H9 (cell line): Measurements from ENCODE around the gene KIF22. TPM values are rescaled to one million over a fixed set of nuclear protein-coding genes. Genes with fewer than 3 reads are reported as not detected.

Source experiments
- DNase-seq: peaks from one replicate; pipeline ENCODE4 v3.0.0-alpha.2; 2017
- H2AFZ ChIP-seq: one replicate; pipeline ENCODE4 v1.6.1; 2013; ENCODE audit warnings: mild to moderate bottlenecking, low read length, control low read depth, moderate library complexity
- H2AK5ac ChIP-seq: 2 replicates; pipeline ENCODE4 v1.6.1; 2013; ENCODE audit warnings: low read length, control low read depth, mixed read lengths; ENCODE audit not compliant: insufficient read length
- H2BK120ac ChIP-seq: one replicate; pipeline ENCODE4 v1.6.1; 2013; ENCODE audit warnings: low read depth, mild to moderate bottlenecking, low read length, control low read depth, inconsistent platforms; ENCODE audit not compliant: poor library complexity, severe bottlenecking
- H2BK12ac ChIP-seq: 2 replicates; pipeline ENCODE4 v1.6.1; 2013; ENCODE audit warnings: low read length, control low read depth, mixed read lengths, low read depth; ENCODE audit not compliant: insufficient read length
- H2BK15ac ChIP-seq: 2 replicates; pipeline ENCODE4 v1.6.1; 2013; ENCODE audit warnings: low read depth, low read length, control low read depth
- H2BK20ac ChIP-seq: one replicate; pipeline ENCODE4 v1.6.1; 2013; ENCODE audit warnings: low read depth, mild to moderate bottlenecking, low read length, control low read depth, inconsistent platforms; ENCODE audit not compliant: poor library complexity, severe bottlenecking
- H2BK5ac ChIP-seq: 2 replicates; pipeline ENCODE4 v1.6.1; 2013; ENCODE audit warnings: low read length, control low read depth, mixed read lengths; ENCODE audit not compliant: insufficient read length
- H3K14ac ChIP-seq: 2 replicates; pipeline ENCODE4 v1.6.1; 2013; ENCODE audit warnings: low read length, control low read depth; ENCODE audit not compliant: insufficient read depth
- H3K18ac ChIP-seq: 2 replicates; pipeline ENCODE4 v1.6.1; 2013; ENCODE audit warnings: low read depth, mild to moderate bottlenecking, mixed read lengths, low read length, control low read depth; ENCODE audit not compliant: insufficient read length
- H3K23ac ChIP-seq: 2 replicates; pipeline ENCODE4 v1.6.1; 2013; ENCODE audit warnings: low read length, control low read depth, mixed read lengths, low read depth; ENCODE audit not compliant: insufficient read length
- H3K23me2 ChIP-seq: 2 replicates; pipeline ENCODE4 v1.6.1; 2013; ENCODE audit warnings: low read depth, mild to moderate bottlenecking, mixed read lengths, low read length, control low read depth; ENCODE audit not compliant: insufficient read length, poor library complexity, severe bottlenecking
- H3K27ac ChIP-seq: 2 replicates; pipeline ENCODE4 v1.5.1; 2013; ENCODE audit warnings: low read length, control low read depth, mixed read lengths, low read depth; ENCODE audit not compliant: insufficient read length
- H3K27me3 ChIP-seq: 2 replicates; pipeline ENCODE4 v1.6.1; 2013; ENCODE audit warnings: low read length, control low read depth, inconsistent platforms; ENCODE audit not compliant: insufficient read depth
- H3K4ac ChIP-seq: 2 replicates; pipeline ENCODE4 v1.6.1; 2013; ENCODE audit warnings: low read depth, mild to moderate bottlenecking, control low read depth, inconsistent platforms, low read length, moderate library complexity
- H3K4me1 ChIP-seq: 2 replicates; pipeline ENCODE4 v1.6.1; 2013; ENCODE audit warnings: low read length, control low read depth, inconsistent platforms; ENCODE audit not compliant: insufficient read depth
- H3K4me2 ChIP-seq: 2 replicates; pipeline ENCODE4 v1.6.1; 2013; ENCODE audit warnings: low read length, control low read depth, mixed read lengths; ENCODE audit not compliant: insufficient read length, insufficient read depth
- H3K56ac ChIP-seq: 2 replicates; pipeline ENCODE4 v1.6.1; 2013; ENCODE audit warnings: low read depth, mild to moderate bottlenecking, mixed read lengths, low read length, control low read depth; ENCODE audit not compliant: insufficient read length
- H3K79me1 ChIP-seq: 2 replicates; pipeline ENCODE4 v1.6.1; 2013; ENCODE audit warnings: low read depth, mild to moderate bottlenecking, moderate library complexity, low read length, control low read depth, inconsistent platforms; ENCODE audit not compliant: insufficient read depth, poor library complexity, severe bottlenecking
- H3K79me2 ChIP-seq: 2 replicates; pipeline ENCODE4 v1.6.1; 2013; ENCODE audit warnings: low read length, control low read depth, inconsistent platforms; ENCODE audit not compliant: insufficient read depth
- H3K9ac ChIP-seq: 2 replicates; pipeline ENCODE4 v1.6.1; 2013; ENCODE audit warnings: low read length, control low read depth, mixed read lengths; ENCODE audit not compliant: insufficient read length; ENCODE audit errors: extremely low read depth
- H3K9me3 ChIP-seq: one replicate; pipeline ENCODE4 v1.6.1; 2013; ENCODE audit warnings: low read depth, low read length, inconsistent platforms; ENCODE audit not compliant: control insufficient read depth
- H3T11ph ChIP-seq: one replicate; pipeline ENCODE4 v1.6.1; 2013; ENCODE audit warnings: mild to moderate bottlenecking, low read length, control low read depth, inconsistent platforms
- H4K20me1 ChIP-seq: one replicate; pipeline ENCODE4 v1.6.1; 2013; ENCODE audit not compliant: control insufficient read depth, insufficient read length, insufficient read depth
- H4K5ac ChIP-seq: 2 replicates; pipeline ENCODE4 v1.6.1; 2013; ENCODE audit warnings: low read depth, mild to moderate bottlenecking, mixed read lengths, low read length, control low read depth; ENCODE audit not compliant: insufficient read length
- H4K8ac ChIP-seq: replicated peaks from 2 replicates; pipeline ENCODE4 v1.6.1; 2013; ENCODE audit warnings: low read length, control low read depth, mixed read lengths, low read depth; ENCODE audit not compliant: insufficient read length
- H4K91ac ChIP-seq: 2 replicates; pipeline ENCODE4 v1.6.1; 2013; ENCODE audit warnings: low read depth, mild to moderate bottlenecking, moderate library complexity, mixed read lengths, low read length, control low read depth; ENCODE audit not compliant: insufficient read length
- H3K27ac Mint-ChIP-seq, 3 experiments: 2 replicates in 2 of 3; 3 replicates in 1 of 3; pipeline ENCODE4 v1.8.0; 2020 to 2021; ENCODE audit warnings: mixed read lengths in 3 of 3, mild to moderate bottlenecking in 1 of 3, moderate library complexity in 1 of 3
- H3K27me3 Mint-ChIP-seq: 2 replicates; pipeline ENCODE4 v1.8.0; 2021; ENCODE audit warnings: low read depth, mild to moderate bottlenecking, moderate library complexity, mixed read lengths
- H3K36me3 Mint-ChIP-seq, 3 experiments: 2 replicates in 2 of 3; 3 replicates in 1 of 3; pipeline ENCODE4 v1.8.0; 2020 to 2021; ENCODE audit warnings: low read depth in 3 of 3, mixed read lengths in 3 of 3; ENCODE audit not compliant: insufficient read depth in 1 of 3
- H3K4me1 Mint-ChIP-seq, 2 experiments: 2 replicates each; pipeline ENCODE4 v1.8.0; 2020; ENCODE audit warnings: mixed read lengths in 2 of 2
- H3K4me3 Mint-ChIP-seq, 2 experiments: 2 replicates in 1 of 2; 3 replicates in 1 of 2; pipeline ENCODE4 v1.8.0; 2020 to 2021; ENCODE audit warnings: mild to moderate bottlenecking in 2 of 2, mixed read lengths in 2 of 2, moderate library complexity in 1 of 2
- H3K9me3 Mint-ChIP-seq, 2 experiments: 2 replicates in 1 of 2; 3 replicates in 1 of 2; pipeline ENCODE4 v1.8.0; 2020; ENCODE audit warnings: mild to moderate bottlenecking in 2 of 2, mixed read lengths in 2 of 2, moderate library complexity in 1 of 2
- CTCF ChIP-seq: fragments of 200-600 bp; sonication (generic); conservative IDR thresholded peaks from 3 replicates; pipeline ENCODE4 v1.8.0; 2021; ENCODE audit warnings: antibody characterized with exemption, mild to moderate bottlenecking
- WGBS: extraction: QIAGEN DNeasy Blood & Tissue Kit; methylation state at CpG from one replicate; pipeline ENCODE4 v1.1.7; 2013; ENCODE audit warnings: missing lambda C conversion rate, low lambda C conversion rate, mixed read lengths; ENCODE audit not compliant: insufficient read length; ENCODE audit errors: extremely low coverage; 5-methylcytosine and 5-hydroxymethylcytosine counted together
- total RNA-seq: library from RNA; stranded (reverse); gene quantifications from 2 replicates; pipeline ENCODE4 v1.2.1, GENCODE V29; 2021

The KIF22 gene
- total RNA-seq, 1 experiment from 2014 or later: 151 TPM

- Histone ChIP-seq H4K20me1 (no peaks in the 10 kb centered on the region), H3T11ph (no peak overlapping the region), H2AFZ (no peak overlapping the region), H3K4ac (no peak overlapping the region), H3K4me1 (peaks cover 6% of the 10 kb centered on the region; the same call in 1 of the 2 replicates), H3K23ac (no peak overlapping the region), H2AK5ac (no peak overlapping the region), H3K79me2 (no peaks in the 10 kb centered on the region; the same call in 1 of the 2 replicates), H2BK120ac (no peak overlapping the region), H2BK5ac (no peak overlapping the region), H2BK12ac (no peak overlapping the region), H3K79me1 (no peaks in the 10 kb centered on the region), H3K9me3 (no peaks in the 10 kb centered on the region), H4K91ac (no peak overlapping the region), H3K27ac (no peak overlapping the region), H4K5ac (no peak overlapping the region), H3K9ac (peak overlapping the region; percentile 2), H4K8ac (no peak overlapping the region), H3K27me3 (no peaks in the 10 kb centered on the region), H3K4me2 (no peak overlapping the region), H3K56ac (no peak overlapping the region), H3K18ac (no peak overlapping the region), H2BK15ac (no peak overlapping the region), H2BK20ac (no peak overlapping the region), H3K23me2 (peaks cover 17% of the 10 kb centered on the region), H3K14ac (no peak overlapping the region)
- Mint-ChIP-seq H3K36me3 (peaks cover 24 to 38% (median 35%) of the 10 kb centered on the region in 3 experiments), H3K4me1 (peaks cover 47 to 59% of the 10 kb centered on the region in 2 experiments), H3K4me3 (peak overlapping the region; percentile 53 to 68), H3K9me3 (no peaks in the 10 kb centered on the region; a peak in 1 of 5 replicates), H3K27me3 (no peaks in the 10 kb centered on the region; the same call in 1 of the 2 replicates), H3K27ac (peak overlapping the region in 2 of 3 experiments; percentile 58 to 62; a peak in 3 of 7 replicates)
- no peak for TF ChIP-seq CTCF
- no CpG with 5 or more reads among the region's 4 CpGs for WGBS
- DNase-seq: no peak
These were observed 27.5 kb downstream of the KIF22 start for GRCh38 chr16:29818082-29818481.
